ENCODE results near the gene PPP6R3.

PPP6R3 gene

DNA sequence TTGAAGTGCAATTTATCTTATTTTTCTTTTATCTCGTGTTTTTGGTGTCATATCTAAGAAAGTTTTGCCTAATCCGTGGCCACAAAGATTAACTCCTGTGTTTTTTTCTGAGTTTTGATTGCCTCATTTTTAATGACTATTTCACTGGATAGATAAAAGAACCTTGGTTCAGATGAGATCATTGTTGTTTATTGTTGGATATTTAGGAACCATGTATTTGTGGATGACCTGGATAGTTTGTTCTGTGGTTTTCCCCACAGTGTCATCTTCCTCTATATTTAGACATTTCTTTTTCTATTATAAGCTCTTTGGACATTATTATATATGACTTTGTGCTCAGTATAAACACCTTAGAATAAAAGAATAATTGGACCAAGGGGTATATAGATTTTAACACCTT, 37.2 kb downstream of the PPP6R3 start:
- no peak for DNase-seq

DNA sequence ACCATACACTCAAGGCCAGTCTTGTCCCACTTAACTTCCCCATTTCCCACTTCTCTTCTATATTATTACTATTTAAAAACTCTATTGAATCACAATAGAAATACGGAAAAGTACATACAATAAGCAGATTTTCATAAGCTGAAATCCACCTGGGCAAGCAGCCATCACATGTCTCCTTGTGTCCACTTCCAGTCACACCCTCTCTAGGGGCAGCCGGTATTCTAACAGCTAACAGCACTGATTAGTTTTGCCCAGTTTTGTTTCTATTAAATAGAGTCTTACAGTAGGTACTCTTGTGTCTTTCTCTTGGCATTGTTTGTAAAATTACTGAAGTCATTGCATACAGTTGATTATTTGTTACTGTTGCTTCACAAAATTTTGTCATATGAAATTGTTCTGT, 37.8 kb downstream of the PPP6R3 start:
- no peak for DNase-seq

DNA sequence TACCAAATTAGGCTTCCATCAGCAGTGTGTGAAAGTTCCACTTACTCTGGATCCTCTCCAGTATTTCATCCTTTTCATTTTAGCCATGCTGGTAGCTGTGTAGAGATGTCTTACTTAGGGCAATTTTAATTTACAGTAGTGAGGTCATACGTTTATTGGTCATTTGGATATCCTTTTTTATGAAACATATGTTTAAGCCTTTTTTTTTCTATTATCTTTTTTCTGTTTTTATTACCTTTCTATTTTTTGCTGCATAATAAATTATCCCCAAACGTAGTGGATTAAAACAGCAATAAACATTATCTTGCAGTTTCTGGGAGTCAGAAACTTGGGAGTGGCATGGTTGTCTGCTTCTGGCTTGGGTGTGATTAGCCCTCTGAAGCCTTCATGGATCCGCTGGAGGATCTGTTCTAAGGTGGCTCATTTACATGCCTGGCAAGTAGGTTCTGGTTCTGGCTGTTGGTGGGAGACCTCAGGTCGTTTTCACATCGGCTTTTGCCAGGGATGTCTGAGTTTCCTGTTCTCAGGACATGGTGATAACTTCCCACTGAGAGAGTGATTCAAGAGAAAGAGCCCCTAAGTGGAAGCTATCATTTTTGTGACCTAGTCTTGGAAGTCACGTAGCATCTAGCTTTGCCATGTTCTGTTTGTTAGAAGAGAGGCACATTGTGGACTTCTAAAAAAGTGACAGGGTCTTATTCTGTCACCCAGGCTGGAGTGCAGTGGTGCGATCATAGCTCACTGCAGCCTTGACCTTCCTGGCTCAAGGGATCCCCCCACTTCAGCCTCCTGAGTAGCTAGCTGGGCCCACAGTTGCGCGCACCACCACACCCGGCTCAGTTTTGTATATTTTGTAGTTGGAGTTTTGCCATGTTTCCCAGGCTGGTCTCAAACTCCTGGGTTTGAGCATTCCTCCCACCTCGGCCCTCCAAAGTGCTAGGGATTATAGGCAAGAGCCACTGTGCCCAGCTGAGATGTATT, 38.6 kb downstream of the PPP6R3 start:
- no peak for DNase-seq

DNA sequence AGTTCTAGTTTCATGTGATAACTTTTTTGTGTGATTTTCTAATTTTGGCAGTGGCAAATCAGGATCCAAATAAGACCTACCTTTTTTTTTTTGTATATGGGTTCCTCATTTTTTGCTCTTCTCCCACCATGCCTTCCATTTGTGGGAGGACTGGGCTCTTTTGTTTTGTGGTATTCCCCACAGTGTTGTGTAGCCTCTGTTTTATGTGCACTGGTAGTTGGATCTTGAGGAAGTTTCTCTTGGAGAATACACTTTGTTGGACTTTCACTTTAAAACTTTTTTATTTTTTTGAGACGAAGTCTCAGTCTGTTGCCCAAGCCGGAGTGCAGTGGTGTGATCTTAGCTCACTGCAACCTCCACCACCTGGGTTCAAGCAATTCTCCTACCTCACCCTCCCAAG, 39.7 kb downstream of the PPP6R3 start:
- no peak for DNase-seq

DNA sequence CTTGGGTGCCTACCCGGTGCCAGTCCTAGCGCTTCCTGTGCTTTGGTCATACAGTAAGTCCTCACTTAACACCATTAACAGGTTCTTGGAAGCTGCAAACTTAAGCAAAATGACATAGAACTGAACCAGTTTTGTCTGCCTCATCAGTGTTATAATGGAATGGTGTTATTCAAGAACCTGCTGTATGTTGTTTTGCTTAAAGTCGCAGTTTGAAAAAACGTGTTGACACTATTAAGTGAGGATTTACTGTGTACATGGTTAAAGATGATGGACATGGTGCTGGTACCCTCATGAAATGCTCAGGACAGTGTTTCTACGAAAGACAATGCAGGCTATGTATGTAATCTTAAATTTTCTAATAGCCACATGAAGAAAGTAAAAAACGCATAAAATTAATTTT, 41.3 kb downstream of the PPP6R3 start:
- no peak for DNase-seq

DNA sequence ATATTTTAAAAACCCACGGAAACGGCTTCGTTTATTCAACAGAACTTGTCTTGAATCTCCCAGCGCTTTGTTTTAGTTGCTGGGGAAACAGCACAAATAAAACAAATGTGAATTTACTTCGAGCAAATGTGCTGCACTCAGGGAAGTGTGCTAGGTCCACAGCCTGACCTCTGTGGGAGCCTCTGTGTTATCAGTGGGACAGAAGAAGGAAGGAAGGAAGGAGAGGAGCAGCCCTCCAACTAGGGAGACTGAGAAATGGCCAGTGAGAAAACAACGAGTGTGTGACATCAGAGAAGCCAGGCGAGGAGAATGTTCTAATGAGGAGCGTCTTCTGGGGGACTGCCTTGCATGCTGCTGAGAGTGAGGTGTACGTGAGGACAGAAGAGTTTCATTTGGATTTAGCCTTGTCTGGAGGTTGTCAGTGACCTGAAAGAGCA, 42.7 kb downstream of the PPP6R3 start:
- DNase-seq: no peak

DNA sequence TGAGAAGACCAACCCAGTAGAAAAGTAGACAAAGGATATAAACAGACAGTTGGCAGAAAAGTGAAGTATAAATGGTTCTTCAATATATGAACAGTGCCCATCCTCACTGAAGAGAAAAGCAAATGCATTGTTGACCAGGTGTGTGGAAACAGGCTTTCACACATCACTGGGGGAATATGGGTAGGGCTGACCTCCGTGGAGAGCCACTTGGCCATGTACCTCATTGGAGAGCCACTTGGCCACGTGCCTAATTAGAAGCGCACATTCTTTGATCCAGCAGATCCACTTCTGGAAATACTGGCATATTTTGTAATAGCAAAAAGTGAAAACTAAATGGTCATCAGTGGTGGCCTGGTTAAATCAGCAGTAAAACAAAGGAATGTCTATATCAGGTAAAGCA, 43.2 kb downstream of the PPP6R3 start:
- no peak for DNase-seq

DNA sequence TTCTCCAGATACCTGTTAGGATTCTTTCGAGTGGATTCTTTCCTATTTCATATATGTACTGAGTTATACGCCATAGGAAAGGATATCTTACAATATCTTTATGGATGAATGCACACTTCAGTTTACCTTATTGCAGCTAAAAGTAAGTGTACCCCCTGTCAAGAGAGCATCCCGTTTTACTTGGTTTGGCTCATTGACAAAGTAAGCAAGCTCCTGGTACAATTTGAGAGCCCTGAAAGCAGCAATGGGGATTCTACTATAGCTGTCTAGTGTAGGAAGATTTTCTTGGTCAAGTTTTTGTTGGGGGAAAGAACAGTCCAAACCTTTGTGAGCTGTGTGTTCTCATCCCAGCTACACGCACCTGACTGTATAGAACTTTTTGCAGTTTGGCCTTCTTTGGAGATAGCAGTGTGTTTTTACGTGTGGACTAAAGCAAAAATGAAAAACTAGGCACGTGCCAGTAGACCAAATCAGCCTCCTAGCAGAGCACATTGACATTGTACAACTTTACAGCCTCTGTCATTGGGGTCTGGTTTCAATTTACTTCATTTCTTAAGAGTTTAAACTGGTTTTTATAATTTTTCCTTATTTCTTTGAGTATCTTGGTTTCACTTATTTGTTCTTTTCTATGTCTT, 44.0 kb downstream of the PPP6R3 start:
- DNase-seq: no peak

DNA sequence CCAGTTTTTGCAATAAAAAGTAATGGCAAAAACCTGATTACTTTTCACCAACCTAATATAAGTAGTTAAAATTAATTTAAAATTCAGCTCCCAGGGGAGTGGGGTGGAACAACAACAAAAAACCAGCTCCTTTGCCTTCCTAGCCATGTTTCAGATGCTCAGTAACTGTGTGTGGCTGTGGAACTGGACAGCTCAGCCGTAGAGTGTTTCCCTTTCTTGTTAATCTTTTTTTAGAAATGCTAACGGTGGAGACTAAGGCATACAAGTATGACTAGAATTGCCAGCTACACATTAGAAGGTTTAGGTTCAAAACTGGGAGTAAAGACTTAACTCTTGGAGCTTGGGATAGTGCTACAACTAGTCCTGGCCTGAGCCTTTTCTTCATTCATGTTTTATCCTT, 45.0 kb downstream of the PPP6R3 start:
- no peak for DNase-seq

DNA sequence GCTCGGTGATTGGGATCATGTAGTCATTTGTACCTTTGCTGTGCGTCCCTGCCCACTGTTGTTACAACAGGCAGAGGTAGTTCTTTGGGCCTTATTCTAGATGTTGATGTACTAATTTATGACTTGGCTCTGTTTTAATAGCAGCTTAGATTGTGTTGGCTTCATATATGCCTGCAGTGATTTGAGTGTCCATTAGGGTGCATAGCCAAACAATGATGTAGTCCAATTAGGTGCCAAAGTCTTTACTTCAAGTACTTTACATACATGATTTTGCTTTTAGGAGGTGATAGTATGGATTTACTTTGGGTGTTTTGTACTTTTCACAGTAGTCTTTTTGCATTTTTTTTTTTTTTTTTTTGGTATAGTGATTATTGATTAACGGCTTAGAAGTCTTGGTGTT, 46.4 kb downstream of the PPP6R3 start:
- no peak for DNase-seq

DNA sequence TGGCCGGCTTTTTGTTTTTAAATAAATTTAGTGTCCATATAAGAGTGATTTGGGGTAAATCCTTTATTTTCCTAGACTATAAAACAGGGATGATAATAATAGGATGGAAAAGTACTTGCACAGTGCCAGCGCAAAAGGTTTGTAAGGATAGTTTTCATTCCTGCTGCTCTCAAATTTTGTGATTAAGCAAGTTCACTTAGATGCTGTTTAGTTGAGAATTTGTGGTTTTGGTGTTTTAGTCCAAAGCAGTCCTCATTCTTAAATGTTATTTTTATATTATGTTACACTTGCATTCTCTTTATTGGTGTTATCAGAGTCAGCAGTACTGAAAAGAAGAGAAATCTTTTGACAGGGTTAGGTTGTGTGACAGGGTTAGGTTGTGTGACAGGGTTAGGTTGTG, 47.9 kb downstream of the PPP6R3 start:
- DNase-seq: no peak

DNA sequence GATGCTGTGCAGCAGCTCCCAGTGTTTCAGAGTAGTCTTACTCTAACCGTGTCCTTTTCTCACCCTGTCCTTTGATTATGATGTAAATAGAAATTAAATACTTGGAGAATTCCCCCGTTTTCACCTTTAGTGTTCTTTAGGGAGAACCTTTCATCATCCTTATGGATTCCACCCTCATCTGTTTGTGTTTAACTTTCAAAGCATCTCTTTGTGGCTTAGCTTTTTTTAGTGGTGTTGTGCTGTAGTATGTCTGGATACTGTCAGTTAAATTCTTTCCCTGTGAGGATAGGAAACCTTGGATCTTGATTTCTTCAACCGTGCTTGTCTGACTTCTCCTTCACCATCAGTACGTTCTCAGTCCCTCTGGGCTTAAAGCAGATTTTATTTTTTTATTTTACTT, 48.5 kb downstream of the PPP6R3 start:
- no peak for DNase-seq

DNA sequence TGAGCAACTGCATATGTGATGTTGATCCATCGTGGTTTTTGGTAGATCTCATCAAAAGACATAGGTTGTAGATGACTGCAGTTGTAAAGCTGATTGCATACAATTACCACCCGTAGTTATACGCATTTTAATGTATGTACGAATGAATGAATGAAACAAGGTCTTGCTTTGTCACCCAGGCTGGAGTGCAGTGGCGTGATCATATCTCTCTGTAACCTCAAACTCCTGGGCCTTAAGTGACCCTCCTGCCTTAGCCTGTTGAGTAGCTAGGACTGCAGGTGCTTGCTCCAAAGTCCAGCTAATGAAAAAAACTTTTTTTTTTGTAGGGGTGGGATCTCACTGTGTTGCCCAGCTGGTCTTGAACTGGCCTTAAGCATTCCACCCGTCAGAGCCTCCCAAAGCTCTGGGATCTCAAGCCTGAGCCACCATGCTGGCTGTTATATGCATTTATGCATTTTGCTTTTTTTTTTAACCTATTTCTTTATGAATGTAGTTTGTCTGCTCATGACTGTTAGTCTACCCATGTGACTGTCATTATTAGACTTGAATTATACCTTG, 53.5 kb downstream of the PPP6R3 start:
- no peak for DNase-seq

DNA sequence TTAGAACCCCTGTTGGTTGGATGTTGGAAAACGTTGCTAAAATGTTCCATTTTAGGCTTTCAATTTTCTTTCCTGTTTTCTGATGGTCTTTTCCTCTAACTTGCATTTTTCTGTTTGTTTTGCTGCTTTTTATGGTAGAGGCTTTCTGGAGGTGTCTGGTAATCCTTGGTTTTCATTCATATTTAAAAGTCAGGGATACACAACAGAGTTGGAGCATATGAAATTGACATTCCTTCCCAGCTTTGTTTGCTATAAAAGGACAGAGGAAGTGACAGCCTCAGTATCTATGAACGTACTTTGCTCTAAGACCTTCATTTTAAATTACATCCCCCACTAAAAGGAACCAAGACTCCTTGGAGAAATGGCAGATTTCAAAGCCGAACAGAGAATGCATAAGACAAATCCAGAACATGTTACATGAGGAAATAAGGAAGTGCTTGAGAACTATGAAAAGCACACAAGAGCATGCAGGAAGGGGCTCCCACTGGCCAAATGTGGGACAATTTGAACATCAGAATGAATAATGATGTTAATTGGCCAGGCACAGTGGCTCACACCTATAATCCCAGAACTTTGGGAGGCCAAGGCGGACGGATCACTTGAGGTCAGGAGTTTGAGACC, 56.7 kb downstream of the PPP6R3 start:
- DNase-seq: no peak

DNA sequence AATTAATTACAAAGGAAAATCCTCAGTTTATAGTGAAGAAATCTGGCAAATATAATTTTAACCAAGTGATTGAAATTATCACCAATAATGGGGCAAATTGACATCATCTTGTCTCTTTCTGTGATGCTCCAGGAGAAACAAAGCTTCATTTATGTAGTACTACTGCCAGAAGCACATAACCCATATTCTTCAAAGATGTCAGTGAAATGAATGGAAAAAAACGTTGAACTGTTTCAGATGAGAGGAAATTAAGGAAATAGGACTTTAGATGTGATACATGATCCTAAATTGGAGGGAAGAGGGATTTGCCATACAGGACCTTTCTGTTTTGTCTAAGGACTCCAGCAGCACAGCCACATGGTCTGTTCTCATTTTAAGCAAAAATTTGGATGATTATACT, 57.6 kb downstream of the PPP6R3 start:
- no peak for DNase-seq

DNA sequence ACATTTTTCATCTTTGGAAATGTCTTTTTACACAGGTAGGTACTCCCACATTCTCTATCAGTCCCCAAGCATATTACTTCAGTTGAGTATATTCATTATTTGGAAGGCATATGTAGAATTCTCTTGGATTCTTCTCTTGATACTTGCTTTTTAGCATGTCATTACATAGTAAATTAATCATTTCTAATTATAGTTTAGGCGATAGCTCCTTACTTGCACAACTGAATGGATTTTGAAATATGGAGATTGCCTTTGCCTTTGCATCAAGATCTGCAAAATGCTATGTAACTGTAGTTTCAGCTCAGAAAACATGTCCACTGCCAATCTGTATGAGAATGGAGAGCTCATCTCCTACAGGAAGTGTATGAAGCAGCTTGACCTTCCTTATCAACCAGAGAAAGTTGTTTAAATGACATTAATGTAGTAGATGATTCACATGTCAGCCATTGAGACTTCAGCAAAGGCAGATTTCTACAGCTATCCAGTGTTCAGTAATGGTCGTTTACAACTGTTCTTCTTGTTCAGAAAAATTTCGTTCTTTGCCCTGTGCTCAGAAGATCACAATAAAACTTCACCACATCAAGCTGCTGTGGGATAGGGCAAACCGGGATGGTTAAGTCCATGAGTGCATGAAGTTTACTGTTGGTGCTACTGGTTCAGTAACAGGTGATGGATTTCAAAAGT, 61.6 kb downstream of the PPP6R3 start:
- DNase-seq: no peak

DNA sequence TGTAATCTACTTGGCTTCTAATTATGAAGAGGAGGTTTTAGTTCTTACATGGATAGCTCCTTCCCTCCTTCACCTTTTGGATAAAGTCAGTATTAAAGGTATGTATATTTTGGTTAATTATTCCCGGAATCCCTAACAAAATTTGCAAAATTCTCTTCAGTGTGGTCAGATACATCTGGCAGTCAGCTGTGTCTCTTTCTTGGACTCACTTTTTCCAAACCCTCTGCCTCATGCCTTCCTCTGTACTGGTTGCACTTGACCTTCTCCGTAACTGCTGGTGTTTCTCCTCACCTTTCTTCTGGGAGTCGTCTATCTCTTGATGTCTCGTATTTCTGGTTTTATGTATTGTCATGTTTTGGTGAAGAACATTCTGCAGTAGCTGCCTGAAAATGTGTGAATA, 62.5 kb downstream of the PPP6R3 start:
- DNase-seq: no peak

DNA sequence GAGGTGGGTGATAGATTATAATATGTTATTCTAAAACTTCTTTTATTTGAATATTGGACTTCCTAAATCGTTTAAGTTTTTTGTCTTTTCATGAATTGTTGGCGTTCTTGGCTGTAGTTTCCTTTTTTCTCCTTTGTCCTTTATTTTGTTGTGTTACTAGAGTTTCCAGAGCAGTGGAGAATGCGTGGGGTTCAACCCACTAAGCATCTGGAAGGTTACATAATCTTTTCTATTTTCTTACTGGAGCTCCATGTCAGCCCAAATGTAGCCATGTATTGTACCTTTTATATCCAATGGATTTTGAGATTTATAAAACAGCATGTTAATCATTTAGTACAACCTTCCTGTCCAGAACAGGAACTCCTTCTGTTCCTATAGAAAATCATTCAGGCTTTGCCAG, 63.2 kb downstream of the PPP6R3 start:
- no peak for DNase-seq

DNA sequence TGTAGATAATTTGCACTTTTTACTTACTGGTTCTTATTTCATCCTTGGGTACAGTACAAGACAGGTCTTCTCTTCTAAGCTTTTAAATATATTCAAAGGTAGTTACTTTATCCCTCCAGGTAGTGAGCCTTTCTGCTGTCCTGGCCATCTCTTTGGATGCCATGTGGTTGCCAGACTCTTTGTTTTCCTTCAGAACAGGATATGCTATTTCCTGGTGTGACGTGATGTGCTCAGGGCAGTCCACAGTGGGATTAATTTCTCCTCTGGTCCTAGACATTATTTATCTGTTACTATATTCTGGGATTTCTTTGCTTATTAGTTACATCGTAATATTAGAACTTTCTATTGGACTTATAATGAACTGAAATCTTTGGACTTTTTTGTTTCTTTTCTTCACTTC, 63.7 kb downstream of the PPP6R3 start:
- DNase-seq: no peak

DNA sequence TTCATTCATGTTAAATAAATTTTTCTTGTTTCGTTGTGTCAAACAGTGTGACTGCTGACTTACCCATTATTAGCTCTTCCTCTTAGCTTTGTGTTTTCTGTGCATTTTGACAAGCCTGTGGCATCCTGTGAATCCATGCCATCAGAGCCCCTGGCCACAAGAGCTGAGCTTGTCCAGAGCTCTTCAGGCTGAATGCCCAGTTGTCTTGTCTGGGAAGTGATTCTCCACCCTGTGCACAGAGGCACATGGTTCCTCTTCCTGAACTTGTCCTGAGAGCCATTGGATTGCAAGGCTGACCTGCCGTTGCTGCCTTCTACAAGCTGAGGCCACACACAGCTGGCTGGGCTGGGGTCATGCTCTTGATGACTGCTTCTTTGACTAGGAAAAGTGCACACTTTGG, 64.1 kb downstream of the PPP6R3 start:
- no peak for DNase-seq

DNA sequence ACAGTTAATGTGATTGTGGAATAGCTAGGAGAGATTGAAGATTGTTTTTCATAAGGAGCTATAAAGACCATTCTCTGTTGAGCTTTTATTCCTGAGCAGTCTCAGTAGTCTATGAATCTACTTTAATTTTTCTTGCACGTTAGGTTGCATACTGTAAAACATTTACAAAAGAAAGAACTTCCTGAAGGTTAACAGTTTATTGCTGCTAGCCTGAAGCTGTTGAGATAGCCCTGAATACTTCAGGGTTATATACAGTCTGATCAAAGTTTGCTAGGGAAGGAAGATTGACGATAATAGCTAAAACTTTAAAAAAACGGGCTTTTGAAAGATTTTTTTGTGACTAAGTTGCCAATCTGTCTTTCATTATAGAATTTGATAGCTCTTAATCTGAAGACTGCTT, 64.8 kb downstream of the PPP6R3 start:
- no peak for DNase-seq

DNA sequence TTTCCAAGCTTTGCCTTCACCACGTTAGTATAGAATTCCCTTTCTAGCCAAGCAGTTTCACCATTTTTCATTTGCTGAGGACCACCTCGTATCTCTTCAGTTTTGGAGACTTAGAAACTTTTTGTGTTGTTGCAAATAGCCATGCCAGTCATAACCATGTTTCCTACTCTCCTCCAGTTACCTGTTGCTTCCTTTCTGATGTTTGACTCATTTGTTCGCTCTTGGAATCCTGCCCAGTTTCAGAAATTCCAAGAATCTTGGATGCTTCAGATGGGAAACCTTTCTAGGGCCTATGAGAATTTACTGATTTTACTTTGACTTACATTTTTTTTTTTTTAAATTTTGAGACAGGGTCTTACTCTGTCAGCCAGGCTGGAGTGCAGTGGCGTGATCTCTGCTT, 65.4 kb downstream of the PPP6R3 start:
- no peak for DNase-seq

DNA sequence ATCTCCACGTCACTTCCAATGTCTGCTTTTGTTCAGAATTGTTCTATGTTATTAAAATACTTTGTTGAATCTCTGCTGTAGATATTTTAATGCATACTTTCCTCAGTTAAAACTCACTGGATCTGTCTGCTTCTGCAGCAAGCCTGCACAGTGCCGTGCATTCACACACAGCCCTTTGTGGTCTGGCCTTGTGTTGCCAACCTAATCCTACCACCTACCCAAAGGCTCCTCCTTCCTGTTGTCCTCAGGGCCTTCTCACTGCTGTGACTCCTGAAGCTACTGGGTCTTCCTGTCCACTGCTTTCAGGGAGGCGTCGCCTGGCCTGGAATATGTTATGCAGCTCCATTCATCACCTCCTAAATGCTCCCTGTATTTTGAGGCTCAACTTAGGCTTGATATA, 67.0 kb downstream of the PPP6R3 start:
- no peak for DNase-seq
